Sigmoid colon (tissue), 7 donors: ENCODE measurements around the gene PICK1. TPM values are rescaled to one million over a fixed set of nuclear protein-coding genes. Genes with fewer than 3 reads are reported as not detected.

Experiments used
- DNase-seq: peaks from one replicate; pipeline ENCODE4 v3.0.0-alpha.2; 2019
- H3K27ac ChIP-seq, 4 donors: fragments of 200-600 bp; sonication (generic); one replicate each; pipeline ENCODE4 v1.5.1; 2016 to 2019; ENCODE audit warnings: mild to moderate bottlenecking in 1 of 4
- H3K27me3 ChIP-seq, 3 donors: fragments of 200-600 bp; sonication (generic); one replicate each; pipeline ENCODE4 v1.5.1; 2019; ENCODE audit warnings: mild to moderate bottlenecking in 1 of 3
- H3K36me3 ChIP-seq, 4 donors: fragments of 200-600 bp; sonication (generic); one replicate each; pipeline ENCODE4 v1.5.1; 2016 to 2019
- H3K4me1 ChIP-seq, 4 donors: fragments of 200-600 bp; sonication (generic); one replicate each; pipeline ENCODE4 v1.5.1; 2017 to 2019
- H3K4me3 ChIP-seq, 4 donors: fragments of 200-600 bp; sonication (generic); one replicate each; pipeline ENCODE4 v1.5.1; 2017 to 2019; ENCODE audit warnings: mild to moderate bottlenecking in 2 of 4, moderate library complexity in 1 of 4
- H3K9me3 ChIP-seq, 4 donors: fragments of 200-600 bp in 3 of 4; sonication (generic) in 3 of 4; one replicate each; pipeline versions ENCODE4 v1.5.1 to v1.6.1; 2013 to 2019
- CTCF ChIP-seq, 4 experiments: fragments of 450-650 bp in 3 of 4; fragments of 200-600 bp in 1 of 4; IDR thresholded peaks; one replicate each; pipeline ENCODE4 v1.5.1; 2016 to 2019; ENCODE audit warnings: antibody characterized with exemption in 4 of 4, mild to moderate bottlenecking in 3 of 4, moderate library complexity in 2 of 4
- EP300 ChIP-seq, 4 donors: sonication (generic); formaldehyde crosslinking; IDR thresholded peaks; one replicate each; pipeline ENCODE4 v1.6.1; 2017; ENCODE audit warnings: antibody characterized with exemption in 4 of 4
- POLR2A ChIP-seq, 2 donors: fragments of 450-650 bp; IDR thresholded peaks; one replicate each; pipeline ENCODE4 v1.6.1; 2016; ENCODE audit warnings: antibody characterized with exemption in 2 of 2, mild to moderate bottlenecking in 2 of 2, moderate library complexity in 2 of 2
- POLR2AphosphoS5 ChIP-seq, 4 donors: sonication (generic); formaldehyde crosslinking; IDR thresholded peaks; one replicate each; pipeline ENCODE4 v1.6.1; 2017; ENCODE audit warnings: antibody characterized with exemption in 4 of 4
- WGBS, 2 donors: extraction: QIAGEN DNeasy Blood & Tissue Kit; methylation state at CpG; one replicate each; pipeline ENCODE4 v1.1.7; 2013; 5-methylcytosine and 5-hydroxymethylcytosine counted together
- intact Hi-C: fragments of 100-400 bp; cut with DNase I; formaldehyde crosslinking; loops from one replicate; pipeline ENCODE4 v1.15.1; 2023
- polyA plus RNA-seq, 3 donors: library from polyadenylated mRNA; stranded (reverse); fragments of 200-250 nt; gene quantifications; one replicate each; pipeline ENCODE4 v1.2.3, GENCODE V29; 2013
- total RNA-seq, 4 donors: library from RNA; depleted of rRNA; stranded (reverse); fragments of >200 nt; gene quantifications; one replicate each; pipeline ENCODE4 v1.1.0, GENCODE V29; 2016
- donor health status: healthy with polysubstance abuse.
- donor health status: Bipolar disorder and iron deficiency.
- donor health status: healthy.

Gene PICK1
- total and polyA plus RNA-seq, 7 donors, result 14.3 to 38.9 (median 21.0) TPM

GRCh38 chr22:38068641-38069371 lies 11.6 kb downstream of the PICK1 start:
- Histone ChIP-seq H3K9me3 (no peaks in the 10 kb centered on the region), H3K36me3 (peaks cover 0 to 56% (median 17%) of the 10 kb centered on the region in 4 donors), H3K4me1 (peaks cover 0 to 28% (median 26%) of the 10 kb centered on the region in 4 donors), H3K27me3 (no peaks in the 10 kb centered on the region), H3K27ac (peak overlapping the region; percentile 75 to 90 (median 80)), H3K4me3 (peak overlapping the region in 1 of 4 donors; percentile 23)
- 93 to 96% methylated on average over 13 of the region's 13 CpGs for WGBS, 2 donors
- TF ChIP-seq POLR2AphosphoS5 (IDR thresholded peaks at IDR 0.05), result no peak
- DNase-seq, result peak; percentile 62
- intact Hi-C loops, result loop anchor here (5.0 kb wide), 2 partner anchors 33 to 248 kb away; partner anchors contain the start of gene CSNK1E

- 79 to 86% methylated on average over 21 of the region's 21 CpGs for WGBS, 2 donors
- DNase-seq, result peak; percentile 94
- Histone ChIP-seq H3K27ac (peak overlapping the region; percentile 75 to 90 (median 80)), H3K27me3 (no peaks in the 10 kb centered on the region), H3K4me1 (peaks cover 0 to 28% (median 26%) of the 10 kb centered on the region in 4 donors), H3K9me3 (no peaks in the 10 kb centered on the region), H3K36me3 (peaks cover 0 to 56% (median 19%) of the 10 kb centered on the region in 4 donors), H3K4me3 (peak overlapping the region in 1 of 4 donors; percentile 23)
- TF ChIP-seq POLR2AphosphoS5 (IDR thresholded peaks at IDR 0.05), result peak; percentile 35 to 88 (median 40)
- no peak for TF ChIP-seq POLR2A (IDR thresholded peaks at IDR 0.05)
- peak; percentile 40 to 71 (median 62) for TF ChIP-seq CTCF (IDR thresholded peaks at IDR 0.05)
- peak in 2 of 4 donors; percentile 42 to 69 for TF ChIP-seq EP300 (IDR thresholded peaks at IDR 0.05)
- intact Hi-C loops, result loop anchor here (2.0 to 5.0 kb wide), 3 partner anchors 33 to 248 kb away; partner anchors contain the start of gene CSNK1E
Measured at GRCh38 chr22:38069372-38070249, 12.4 kb downstream of the PICK1 start.

- no peak for TF ChIP-seq CTCF (IDR thresholded peaks at IDR 0.05)
- TF ChIP-seq POLR2A (IDR thresholded peaks at IDR 0.05), result no peak
- no peak for TF ChIP-seq EP300 (IDR thresholded peaks at IDR 0.05)
- no peak for TF ChIP-seq POLR2AphosphoS5 (IDR thresholded peaks at IDR 0.05)
- Histone ChIP-seq H3K27me3 (no peaks in the 10 kb centered on the region), H3K9me3 (no peaks in the 10 kb centered on the region), H3K4me3 (no peak overlapping the region), H3K4me1 (peaks cover 0 to 28% (median 26%) of the 10 kb centered on the region in 4 donors), H3K27ac (peak overlapping the region; percentile 75 to 90 (median 80)), H3K36me3 (peaks cover 0 to 56% (median 14%) of the 10 kb centered on the region in 4 donors)
- WGBS, 2 donors, result 92 to 93% methylated on average over 11 of the region's 11 CpGs
- intact Hi-C loops, result loop anchor here (2.0 kb wide), 1 partner anchor 106 kb away; no protein-coding TSS in a partner anchor
- peak; percentile 61 for DNase-seq
Measured at GRCh38 chr22:38070250-38070921, 13.2 kb downstream of the PICK1 start.

- Histone ChIP-seq H3K36me3 (peaks cover 0 to 46% (median 8%) of the 10 kb centered on the region in 4 donors), H3K9me3 (no peaks in the 10 kb centered on the region), H3K27me3 (no peaks in the 10 kb centered on the region), H3K4me3 (no peak overlapping the region), H3K27ac (no peak overlapping the region), H3K4me1 (peaks cover 0 to 28% (median 26%) of the 10 kb centered on the region in 4 donors)
- 91 to 93% methylated on average over 22 of the region's 22 CpGs for WGBS, 2 donors
- no peak for DNase-seq
- TF ChIP-seq POLR2AphosphoS5 (IDR thresholded peaks at IDR 0.05), result no peak
- TF ChIP-seq POLR2A (IDR thresholded peaks at IDR 0.05), result no peak
- no peak for TF ChIP-seq EP300 (IDR thresholded peaks at IDR 0.05)
- no peak for TF ChIP-seq CTCF (IDR thresholded peaks at IDR 0.05)
- intact Hi-C loops, result loop anchor here (2.0 kb wide), 1 partner anchor 105 kb away; no protein-coding TSS in a partner anchor
Measured at GRCh38 chr22:38071421-38072321, 14.5 kb downstream of the PICK1 start.
